Retinal pigment epithelial cell (primary cell): ENCODE results near the gene BIN1.

ENCODE experiments used
- DNase-seq: peaks from one replicate; pipeline ENCODE4 v3.0.0-alpha.2; 2010; ENCODE audit warnings: low read depth
- H3K4me3 ChIP-seq: 2 replicates; pipeline ENCODE4 v1.5.1; 2011; ENCODE audit warnings: mild to moderate bottlenecking, low read length, control low read depth, moderate library complexity
- TF ChIP-seq, protein P1 (sequence below): conservative IDR thresholded peaks from 2 replicates; pipeline ENCODE4 v1.5.1; 2011; ENCODE audit warnings: low read depth, low read length, control low read depth, inconsistent platforms

Gene BIN1

GRCh38 chr2:127146820-127147502, 40.0 kb upstream of the BIN1 start:
- TF ChIP-seq, protein P1, sequence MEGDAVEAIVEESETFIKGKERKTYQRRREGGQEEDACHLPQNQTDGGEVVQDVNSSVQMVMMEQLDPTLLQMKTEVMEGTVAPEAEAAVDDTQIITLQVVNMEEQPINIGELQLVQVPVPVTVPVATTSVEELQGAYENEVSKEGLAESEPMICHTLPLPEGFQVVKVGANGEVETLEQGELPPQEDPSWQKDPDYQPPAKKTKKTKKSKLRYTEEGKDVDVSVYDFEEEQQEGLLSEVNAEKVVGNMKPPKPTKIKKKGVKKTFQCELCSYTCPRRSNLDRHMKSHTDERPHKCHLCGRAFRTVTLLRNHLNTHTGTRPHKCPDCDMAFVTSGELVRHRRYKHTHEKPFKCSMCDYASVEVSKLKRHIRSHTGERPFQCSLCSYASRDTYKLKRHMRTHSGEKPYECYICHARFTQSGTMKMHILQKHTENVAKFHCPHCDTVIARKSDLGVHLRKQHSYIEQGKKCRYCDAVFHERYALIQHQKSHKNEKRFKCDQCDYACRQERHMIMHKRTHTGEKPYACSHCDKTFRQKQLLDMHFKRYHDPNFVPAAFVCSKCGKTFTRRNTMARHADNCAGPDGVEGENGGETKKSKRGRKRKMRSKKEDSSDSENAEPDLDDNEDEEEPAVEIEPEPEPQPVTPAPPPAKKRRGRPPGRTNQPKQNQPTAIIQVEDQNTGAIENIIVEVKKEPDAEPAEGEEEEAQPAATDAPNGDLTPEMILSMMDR = no peak
- H3K4me3 ChIP-seq = no peak overlapping the region
- no peak for DNase-seq

DNA sequence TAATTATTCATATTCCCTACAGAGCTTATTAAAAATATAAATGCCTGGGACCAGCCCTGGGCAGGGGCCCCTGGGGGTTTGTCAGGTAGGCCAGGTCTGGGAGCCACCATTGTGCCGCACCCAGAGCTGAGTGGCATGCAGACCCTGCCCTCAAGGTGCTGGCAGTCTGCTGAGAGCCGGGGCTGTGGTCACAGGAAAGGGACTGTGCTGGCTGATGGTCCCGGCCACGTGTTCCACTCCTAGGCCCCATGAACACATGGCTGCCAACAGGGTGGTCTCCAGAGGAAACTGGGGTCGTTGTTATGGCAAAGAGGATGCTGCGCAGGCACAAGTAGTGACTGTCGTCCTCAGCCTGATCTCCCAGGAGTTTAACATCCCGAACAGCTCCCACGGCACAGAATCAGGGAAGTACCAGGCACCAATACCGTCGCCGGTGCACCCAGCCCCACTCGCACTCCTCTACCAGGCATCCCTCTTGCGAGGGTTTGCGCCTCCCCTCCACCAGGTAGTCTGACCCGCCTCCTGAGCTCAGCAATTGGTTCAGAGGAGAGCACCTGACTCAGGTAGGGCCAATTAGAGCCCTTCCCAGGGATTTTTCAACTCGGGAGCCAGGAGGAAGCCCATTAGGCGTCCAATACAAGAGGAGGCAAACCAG, 39.2 kb upstream of the BIN1 start:
- no peak for DNase-seq
- TF ChIP-seq, protein P1 = no peak
- H3K4me3 ChIP-seq = no peak overlapping the region

GRCh38 chr2:127145280-127145895, 38.4 kb upstream of the BIN1 start:
- DNase-seq = no peak
- no peak overlapping the region for H3K4me3 ChIP-seq
- TF ChIP-seq, protein P1 = no peak

DNA sequence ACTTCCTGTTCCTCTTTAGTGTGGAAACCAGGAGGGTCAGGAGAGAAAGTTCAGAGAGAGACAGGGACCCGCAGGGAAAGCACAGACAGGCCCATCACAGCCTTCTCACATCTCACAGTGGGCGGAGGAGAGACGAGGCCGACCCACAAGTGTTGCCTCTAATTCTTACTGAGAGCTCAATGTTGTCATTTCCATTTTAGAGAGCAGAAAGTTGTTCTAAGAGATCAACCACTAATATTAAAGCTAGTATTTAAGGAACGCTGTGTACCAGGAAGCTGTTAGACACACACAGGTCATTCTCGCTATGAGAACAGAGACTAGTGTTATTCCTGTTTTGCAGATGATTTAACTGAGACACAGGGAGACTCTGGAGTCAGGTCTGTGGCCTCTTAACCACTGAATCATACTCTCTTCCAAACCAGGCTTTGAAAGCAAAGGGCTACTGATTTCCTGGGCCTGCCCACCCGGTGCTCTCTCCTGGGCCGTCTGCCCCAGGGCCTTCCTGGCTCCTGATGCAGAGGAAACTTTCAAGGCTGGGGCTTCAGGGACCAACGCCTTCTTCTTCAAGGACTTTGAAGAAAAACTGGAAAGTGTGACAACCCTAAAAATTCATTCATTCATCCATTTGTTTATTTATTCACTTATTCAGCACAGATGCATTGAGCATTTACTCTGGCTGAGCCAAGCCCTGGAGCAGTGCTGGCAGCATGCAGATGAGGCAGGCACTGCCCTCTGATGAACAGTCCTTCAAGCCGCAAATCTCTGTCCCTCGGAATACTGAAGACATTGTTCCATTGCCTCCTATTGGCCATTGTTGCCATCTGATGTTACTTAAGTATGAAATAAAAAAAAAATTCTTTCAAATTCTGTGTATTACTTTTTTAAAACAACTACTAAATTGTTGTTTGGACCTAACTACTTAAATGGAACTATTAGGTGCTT, 37.2 kb upstream of the BIN1 start:
- no peak overlapping the region for H3K4me3 ChIP-seq
- no peak for DNase-seq
- TF ChIP-seq, protein P1 = no peak

- TF ChIP-seq, protein P1 = peak; percentile 2
- H3K4me3 ChIP-seq = no peak overlapping the region
- no peak for DNase-seq
These were observed 36.0 kb upstream of the BIN1 start for GRCh38 chr2:127142663-127143630.

GRCh38 chr2:127140538-127140937, 33.6 kb upstream of the BIN1 start:
- TF ChIP-seq, protein P1 = no peak
- DNase-seq = no peak
- H3K4me3 ChIP-seq = no peak overlapping the region
